ENCODE data around the gene WNT3.

WNT3 gene

DNA sequence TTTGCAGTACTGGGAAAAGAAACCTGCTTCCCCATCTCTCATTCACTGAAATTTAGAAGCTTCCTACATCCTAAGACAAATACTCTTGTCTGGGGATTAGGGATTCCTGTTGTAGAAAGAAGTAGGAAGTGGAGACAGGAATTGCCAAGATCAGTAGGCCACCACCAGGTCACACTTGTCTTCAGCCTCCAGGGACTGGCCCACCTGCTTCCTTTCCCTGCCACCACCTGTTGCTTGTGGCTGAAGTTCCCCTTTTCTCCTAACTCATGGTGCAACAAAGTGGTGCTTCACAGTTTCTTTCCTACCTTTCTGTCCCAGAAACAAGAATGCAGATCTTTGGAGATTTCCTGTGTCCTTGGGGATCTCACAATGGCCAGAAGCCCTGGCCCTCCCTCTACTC lies 82.4 kb downstream of the WNT3 start:
- ChIA-PET POLR2A (no interaction called here), CTCF (no interaction called here)
- no peak for DNase-seq (ENCODE audit: extremely low spot score)
- TF ChIP-seq L3MBTL2 (conservative IDR thresholded peaks at IDR 0.05): no peak
- TF ChIP-seq SUZ12 (IDR thresholded peaks at IDR 0.05): no peak
- TF ChIP-seq SP1 (IDR thresholded peaks at IDR 0.05): no peak
- no peak for TF ChIP-seq ZNF384 (IDR thresholded peaks at IDR 0.05)
- TF ChIP-seq, protein P1, sequence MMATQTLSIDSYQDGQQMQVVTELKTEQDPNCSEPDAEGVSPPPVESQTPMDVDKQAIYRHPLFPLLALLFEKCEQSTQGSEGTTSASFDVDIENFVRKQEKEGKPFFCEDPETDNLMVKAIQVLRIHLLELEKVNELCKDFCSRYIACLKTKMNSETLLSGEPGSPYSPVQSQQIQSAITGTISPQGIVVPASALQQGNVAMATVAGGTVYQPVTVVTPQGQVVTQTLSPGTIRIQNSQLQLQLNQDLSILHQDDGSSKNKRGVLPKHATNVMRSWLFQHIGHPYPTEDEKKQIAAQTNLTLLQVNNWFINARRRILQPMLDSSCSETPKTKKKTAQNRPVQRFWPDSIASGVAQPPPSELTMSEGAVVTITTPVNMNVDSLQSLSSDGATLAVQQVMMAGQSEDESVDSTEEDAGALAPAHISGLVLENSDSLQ (IDR thresholded peaks at IDR 0.05): no peak
- no peak for TF ChIP-seq LEF1 (IDR thresholded peaks at IDR 0.05; ENCODE audit: borderline replicate concordance)
- no peak for TF ChIP-seq FOXK2 (IDR thresholded peaks at IDR 0.05)
- no peak for TF ChIP-seq NFRKB (IDR thresholded peaks at IDR 0.05)
- TF ChIP-seq FOXM1 (IDR thresholded peaks at IDR 0.05; ENCODE audit: borderline replicate concordance): no peak
- TF ChIP-seq FOXA1 (IDR thresholded peaks at IDR 0.05): no peak
- no peak for TF ChIP-seq CTBP1 (IDR thresholded peaks at IDR 0.05; ENCODE audit: borderline replicate concordance)
- no peak for TF ChIP-seq BHLHE40 (IDR thresholded peaks at IDR 0.05; ENCODE audit: borderline replicate concordance)
- no peak for TF ChIP-seq TARDBP (IDR thresholded peaks at IDR 0.05)
- no peak for TF ChIP-seq ELF4 (IDR thresholded peaks at IDR 0.05)
- TF ChIP-seq HDGF (IDR thresholded peaks at IDR 0.05; ENCODE audit: borderline replicate concordance): no peak

DNA sequence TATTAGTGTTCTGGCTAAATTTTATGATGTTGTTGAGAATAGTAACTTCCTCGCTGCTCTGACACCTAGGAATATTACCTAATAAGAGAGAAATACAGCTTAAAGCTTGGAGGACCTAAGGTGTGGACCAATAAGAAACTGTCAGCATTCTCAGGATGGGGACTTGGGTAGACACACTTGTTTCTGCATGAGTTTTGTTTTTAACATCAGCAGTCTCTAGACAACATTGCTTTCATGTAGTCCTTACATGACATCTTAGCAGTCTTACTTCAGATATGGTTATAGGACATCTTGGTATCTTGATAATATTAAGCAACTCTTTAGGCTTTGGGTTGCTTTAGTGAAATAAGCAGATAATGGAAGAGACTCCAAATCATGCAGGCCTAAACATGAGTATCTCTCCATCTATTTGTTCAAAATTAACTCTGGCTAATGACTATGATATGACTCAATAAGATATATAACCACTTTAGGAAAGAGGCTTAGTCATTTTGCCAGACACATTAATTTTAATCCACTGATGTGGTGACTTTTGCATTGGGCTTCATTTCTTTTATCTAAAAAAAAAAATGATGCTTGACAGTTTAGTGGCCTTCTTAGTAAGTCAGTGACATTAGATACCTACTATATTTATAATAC lies 84.5 kb downstream of the WNT3 start:
- no peak for DNase-seq (ENCODE audit: extremely low spot score)
- TF ChIP-seq ELF4 (IDR thresholded peaks at IDR 0.05) (no peak), FOXM1 (IDR thresholded peaks at IDR 0.05; ENCODE audit: borderline replicate concordance) (no peak), SUZ12 (IDR thresholded peaks at IDR 0.05) (no peak), CTBP1 (IDR thresholded peaks at IDR 0.05; ENCODE audit: borderline replicate concordance) (no peak), TARDBP (IDR thresholded peaks at IDR 0.05) (no peak), LEF1 (IDR thresholded peaks at IDR 0.05; ENCODE audit: borderline replicate concordance) (no peak), FOXK2 (IDR thresholded peaks at IDR 0.05) (no peak), FOXA1 (IDR thresholded peaks at IDR 0.05) (no peak), ZNF384 (IDR thresholded peaks at IDR 0.05) (no peak), HDGF (IDR thresholded peaks at IDR 0.05; ENCODE audit: borderline replicate concordance) (no peak), SP1 (IDR thresholded peaks at IDR 0.05) (no peak), NFRKB (IDR thresholded peaks at IDR 0.05) (no peak), ARNT (IDR thresholded peaks at IDR 0.05) (no peak), BHLHE40 (IDR thresholded peaks at IDR 0.05; ENCODE audit: borderline replicate concordance) (no peak), L3MBTL2 (conservative IDR thresholded peaks at IDR 0.05) (no peak)
- TF ChIP-seq, protein P1 (IDR thresholded peaks at IDR 0.05): no peak
- ChIA-PET CTCF (no interaction called here), POLR2A (no interaction called here)

DNA sequence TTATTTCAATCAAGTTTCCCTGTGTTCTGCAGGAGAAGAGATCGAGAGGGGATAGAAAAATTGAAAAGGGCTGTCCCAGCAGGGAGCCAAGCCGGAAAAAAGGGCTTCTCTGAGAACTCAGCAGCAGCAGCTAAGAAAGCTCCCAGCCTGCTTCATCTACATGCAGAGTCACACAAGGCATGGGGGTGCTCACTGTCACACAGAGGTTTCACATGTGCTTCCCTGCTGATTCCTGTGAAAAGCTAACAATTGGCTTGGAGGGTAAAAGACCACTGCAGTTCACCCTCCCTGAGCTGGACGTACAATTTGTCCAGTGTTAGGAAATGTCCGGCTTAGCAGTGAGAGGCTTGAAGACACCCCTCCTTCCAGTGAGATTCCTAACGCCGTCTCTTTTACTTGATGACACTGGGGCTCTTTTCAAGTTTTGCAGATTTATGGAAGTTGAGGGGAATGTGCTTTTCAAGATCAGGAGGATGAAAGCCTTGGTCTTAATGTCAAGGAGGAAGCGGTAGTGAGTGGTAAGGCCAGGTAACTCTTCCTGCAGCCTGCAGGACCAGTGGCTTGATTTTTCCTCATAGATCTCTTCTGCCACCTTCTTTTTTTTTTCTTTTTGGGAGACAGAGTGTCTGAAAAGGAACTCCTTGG lies 85.6 kb downstream of the WNT3 start:
- ChIA-PET POLR2A (no interaction called here), CTCF (interaction anchor here (0.6 kb wide), 1 partner anchor 48 kb away, joined by 3 read pairs; no protein-coding TSS in a partner anchor)
- DNase-seq (ENCODE audit: extremely low spot score): no peak
- TF ChIP-seq BHLHE40 (IDR thresholded peaks at IDR 0.05; ENCODE audit: borderline replicate concordance) (no peak), SUZ12 (IDR thresholded peaks at IDR 0.05) (no peak), CTBP1 (IDR thresholded peaks at IDR 0.05; ENCODE audit: borderline replicate concordance) (no peak), FOXK2 (IDR thresholded peaks at IDR 0.05) (no peak), FOXM1 (IDR thresholded peaks at IDR 0.05; ENCODE audit: borderline replicate concordance) (no peak), LEF1 (IDR thresholded peaks at IDR 0.05; ENCODE audit: borderline replicate concordance) (no peak), HDGF (IDR thresholded peaks at IDR 0.05; ENCODE audit: borderline replicate concordance) (no peak)

DNA sequence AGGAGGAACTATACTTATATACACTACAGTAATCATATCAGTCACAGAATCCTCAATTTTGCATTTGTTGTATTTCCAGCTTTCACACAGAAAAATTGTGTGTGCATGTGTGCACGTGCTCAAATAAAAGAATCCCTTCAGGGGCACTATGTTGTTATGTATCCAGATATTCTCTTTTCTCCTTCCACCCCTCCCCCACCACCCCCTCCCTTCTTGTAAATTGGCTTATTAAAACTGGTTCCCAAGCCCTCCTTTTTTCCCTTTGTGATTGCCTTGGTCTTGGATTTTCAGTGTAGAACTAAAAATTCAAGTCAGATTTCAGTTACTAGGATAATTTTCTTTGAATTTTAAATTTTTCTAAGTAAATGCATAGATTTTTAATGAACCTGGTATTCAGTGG lies 86.3 kb downstream of the WNT3 start:
- POLR2A ChIA-PET: no interaction called here
- CTCF ChIA-PET: interaction anchor here (0.6 kb wide), 1 partner anchor 49 kb away, joined by 3 read pairs; no protein-coding TSS in a partner anchor
- no peak for TF ChIP-seq FOXK2 (IDR thresholded peaks at IDR 0.05)
- TF ChIP-seq TARDBP (IDR thresholded peaks at IDR 0.05): no peak
- TF ChIP-seq L3MBTL2 (conservative IDR thresholded peaks at IDR 0.05): no peak
- DNase-seq (ENCODE audit: extremely low spot score): no peak

DNA sequence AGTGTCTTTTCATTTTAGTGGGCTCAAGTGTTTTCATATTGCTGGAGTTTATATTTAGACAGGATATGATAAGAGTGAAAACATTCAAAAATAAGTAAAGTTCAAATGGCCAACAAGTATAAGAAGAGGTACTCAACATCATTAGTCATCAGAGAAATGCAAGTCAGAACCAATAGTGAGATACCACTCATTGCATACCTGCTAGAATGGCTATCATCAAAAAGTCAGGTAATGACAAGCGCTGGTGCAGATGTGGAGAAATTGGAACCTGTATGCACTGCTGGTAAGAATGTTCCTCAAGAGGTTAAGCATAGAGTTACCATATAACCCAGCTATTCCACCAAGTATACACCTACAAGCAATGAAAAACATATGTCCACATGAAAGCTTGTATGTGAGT lies 87.8 kb downstream of the WNT3 start:
- TF ChIP-seq FOXK2 (IDR thresholded peaks at IDR 0.05) (no peak), ZNF384 (IDR thresholded peaks at IDR 0.05) (no peak), SUZ12 (IDR thresholded peaks at IDR 0.05) (no peak), TARDBP (IDR thresholded peaks at IDR 0.05) (no peak), FOXA1 (IDR thresholded peaks at IDR 0.05) (no peak), CTBP1 (IDR thresholded peaks at IDR 0.05; ENCODE audit: borderline replicate concordance) (no peak), ARNT (IDR thresholded peaks at IDR 0.05) (no peak)
- DNase-seq (ENCODE audit: extremely low spot score): no peak
- ChIA-PET POLR2A (no interaction called here), CTCF (no interaction called here)

DNA sequence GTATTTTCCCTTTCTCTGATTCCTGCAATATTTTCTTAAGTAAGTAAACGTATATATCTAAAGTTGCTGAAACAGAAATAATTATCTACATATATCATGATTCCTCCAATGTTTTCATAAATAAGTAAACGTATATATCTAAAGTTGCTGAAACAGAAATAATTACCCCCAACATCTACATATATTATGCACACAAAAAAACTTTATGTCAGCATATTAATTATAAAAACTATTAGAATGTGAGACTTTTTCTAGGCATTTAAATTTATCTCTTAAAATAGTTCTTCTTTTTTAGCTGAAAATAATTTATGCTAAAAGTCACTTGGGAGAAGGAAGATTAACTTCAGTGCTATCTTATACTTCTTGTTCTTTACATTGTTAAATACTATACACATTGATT lies 88.5 kb downstream of the WNT3 start:
- CTCF ChIA-PET: no interaction called here
- DNase-seq (ENCODE audit: extremely low spot score): no peak
- POLR2A ChIA-PET: no interaction called here
- TF ChIP-seq SP1 (IDR thresholded peaks at IDR 0.05) (no peak), NFRKB (IDR thresholded peaks at IDR 0.05) (no peak), FOXA1 (IDR thresholded peaks at IDR 0.05) (no peak), L3MBTL2 (conservative IDR thresholded peaks at IDR 0.05) (no peak), ELF4 (IDR thresholded peaks at IDR 0.05) (no peak), ZNF384 (IDR thresholded peaks at IDR 0.05) (no peak), SUZ12 (IDR thresholded peaks at IDR 0.05) (no peak), TARDBP (IDR thresholded peaks at IDR 0.05) (no peak), ARNT (IDR thresholded peaks at IDR 0.05) (no peak), HDGF (IDR thresholded peaks at IDR 0.05; ENCODE audit: borderline replicate concordance) (no peak), CTBP1 (IDR thresholded peaks at IDR 0.05; ENCODE audit: borderline replicate concordance) (no peak), LEF1 (IDR thresholded peaks at IDR 0.05; ENCODE audit: borderline replicate concordance) (no peak), FOXK2 (IDR thresholded peaks at IDR 0.05) (no peak), FOXM1 (IDR thresholded peaks at IDR 0.05; ENCODE audit: borderline replicate concordance) (no peak), BHLHE40 (IDR thresholded peaks at IDR 0.05; ENCODE audit: borderline replicate concordance) (no peak)
- TF ChIP-seq, protein P1 (IDR thresholded peaks at IDR 0.05): no peak

All from HEK293T (cell line).